ENCODE data around the gene PCDH10. TPM values are rescaled to one million over a fixed set of nuclear protein-coding genes. Genes with fewer than 3 reads are reported as not detected.
"Not testable (repeated sequence)": the region's sequence is repeated elsewhere in the genome, so short reads cannot be mapped to it uniquely, and the experiment has no call there.

Gene PCDH10
- polyA plus RNA-seq, 5 donors, result 0.40 to 1.1 (median 0.78) TPM

DNA sequence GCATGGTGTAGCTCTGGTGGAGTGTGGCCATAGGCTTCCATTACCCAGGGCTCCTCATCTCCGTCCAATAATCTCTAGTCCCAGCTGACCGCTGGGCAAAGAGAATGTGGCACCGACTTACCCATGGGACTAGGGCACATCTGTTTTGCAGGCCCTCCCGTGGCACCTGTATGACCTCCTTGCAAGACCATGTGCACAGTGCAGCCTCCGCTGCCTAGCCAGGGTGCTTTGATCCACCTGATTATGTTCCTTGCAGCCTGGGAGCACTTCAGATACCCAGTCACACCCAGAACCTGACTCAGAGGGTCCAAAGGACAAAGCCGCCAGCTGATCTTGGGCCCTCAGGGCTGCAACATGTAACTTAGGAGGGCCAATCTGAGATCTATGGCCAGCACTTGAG lies 84.8 kb downstream of the PCDH10 start:
- no peak for DNase-seq

DNA sequence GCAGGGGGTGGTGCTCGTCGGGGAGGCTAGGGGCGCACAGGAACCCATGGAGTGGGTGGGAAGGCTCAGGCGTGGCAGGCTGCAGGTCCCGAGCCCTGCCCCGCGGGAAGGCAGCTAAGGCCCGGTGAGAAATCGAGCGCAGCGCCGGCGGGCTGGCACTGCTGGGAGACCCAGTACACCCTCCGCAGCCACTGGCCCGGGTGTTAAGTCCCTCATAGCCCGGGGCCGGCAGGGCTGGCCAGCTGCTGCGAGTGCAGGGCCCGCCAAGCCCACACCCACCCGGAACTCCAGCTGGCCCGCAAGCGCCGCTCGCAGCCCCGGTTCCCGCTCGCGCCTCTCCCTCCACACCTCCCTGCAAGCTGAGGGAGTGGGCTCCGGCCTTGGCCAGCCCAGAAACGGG lies 91.4 kb downstream of the PCDH10 start:
- not testable (repeated sequence) for DNase-seq

Measured in right lung (tissue), 5 donors.